HCT116 (cell line): Measurements from ENCODE around the gene PLRG1.

Source experiments
- EGR1 ChIP-seq: IDR thresholded peaks from 2 replicates; pipeline ENCODE4 v1.6.1; 2012; ENCODE audit warnings: low read depth
- ELF1 ChIP-seq: IDR thresholded peaks from 2 replicates; pipeline ENCODE4 v1.6.1; 2012; ENCODE audit warnings: low read depth, borderline replicate concordance
- EZH2 ChIP-seq: fragments of 200-600 bp; sonication (generic); IDR thresholded peaks from 2 replicates; pipeline ENCODE4 v1.6.1; 2017; ENCODE audit warnings: antibody characterized with exemption, mixed run types
- JUND ChIP-seq: IDR thresholded peaks from 2 replicates; pipeline ENCODE4 v1.6.1; 2012
- POLR2AphosphoS5 ChIP-seq: IDR thresholded peaks from 2 replicates; pipeline ENCODE4 v1.6.1; 2011; ENCODE audit warnings: mild to moderate bottlenecking, low read depth, low read length, moderate library complexity
- SIN3A ChIP-seq: IDR thresholded peaks from 2 replicates; pipeline ENCODE4 v1.6.1; 2012; ENCODE audit warnings: low read depth
- SRF ChIP-seq: IDR thresholded peaks from 2 replicates; pipeline ENCODE4 v1.6.1; 2012; ENCODE audit warnings: low read depth
- TCF7L2 ChIP-seq: IDR thresholded peaks from 2 replicates; pipeline ENCODE4 v1.7.0; 2011; ENCODE audit warnings: borderline replicate concordance, inconsistent platforms; ENCODE audit not compliant: insufficient read depth, insufficient read length; ENCODE audit errors: extremely low read depth
- TF ChIP-seq, protein P1 (sequence below), 3 experiments: fragments of 200-600 bp in 1 of 3; sonication (generic) in 1 of 3; IDR thresholded peaks in 2 of 3; conservative IDR thresholded peaks in 1 of 3; 2 replicates each; pipeline ENCODE4 v1.5.1; 2012 to 2017; ENCODE audit warnings: low read depth in 2 of 3, low read length in 2 of 3, antibody characterized with exemption in 1 of 3, borderline replicate concordance in 1 of 3, control low read depth in 1 of 3, mild to moderate bottlenecking in 1 of 3, mixed read lengths in 1 of 3, mixed run types in 1 of 3, moderate library complexity in 1 of 3; ENCODE audit not compliant: insufficient read depth in 1 of 3

DNA sequence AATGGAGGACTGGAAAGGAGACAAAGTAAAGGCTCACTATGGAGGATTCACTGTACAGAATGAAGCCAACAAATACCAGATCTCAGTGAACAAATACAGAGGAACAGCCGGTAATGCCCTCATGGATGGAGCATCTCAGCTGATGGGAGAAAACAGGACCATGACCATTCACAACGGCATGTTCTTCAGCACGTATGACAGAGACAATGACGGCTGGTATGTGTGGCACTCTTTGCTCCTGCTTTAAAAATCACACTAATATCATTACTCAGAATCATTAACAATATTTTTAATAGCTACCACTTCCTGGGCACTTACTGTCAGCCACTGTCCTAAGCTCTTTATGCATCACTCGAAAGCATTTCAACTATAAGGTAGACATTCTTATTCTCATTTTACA lies 19.4 kb upstream of the PLRG1 start:
- TF ChIP-seq, protein P1, sequence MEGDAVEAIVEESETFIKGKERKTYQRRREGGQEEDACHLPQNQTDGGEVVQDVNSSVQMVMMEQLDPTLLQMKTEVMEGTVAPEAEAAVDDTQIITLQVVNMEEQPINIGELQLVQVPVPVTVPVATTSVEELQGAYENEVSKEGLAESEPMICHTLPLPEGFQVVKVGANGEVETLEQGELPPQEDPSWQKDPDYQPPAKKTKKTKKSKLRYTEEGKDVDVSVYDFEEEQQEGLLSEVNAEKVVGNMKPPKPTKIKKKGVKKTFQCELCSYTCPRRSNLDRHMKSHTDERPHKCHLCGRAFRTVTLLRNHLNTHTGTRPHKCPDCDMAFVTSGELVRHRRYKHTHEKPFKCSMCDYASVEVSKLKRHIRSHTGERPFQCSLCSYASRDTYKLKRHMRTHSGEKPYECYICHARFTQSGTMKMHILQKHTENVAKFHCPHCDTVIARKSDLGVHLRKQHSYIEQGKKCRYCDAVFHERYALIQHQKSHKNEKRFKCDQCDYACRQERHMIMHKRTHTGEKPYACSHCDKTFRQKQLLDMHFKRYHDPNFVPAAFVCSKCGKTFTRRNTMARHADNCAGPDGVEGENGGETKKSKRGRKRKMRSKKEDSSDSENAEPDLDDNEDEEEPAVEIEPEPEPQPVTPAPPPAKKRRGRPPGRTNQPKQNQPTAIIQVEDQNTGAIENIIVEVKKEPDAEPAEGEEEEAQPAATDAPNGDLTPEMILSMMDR (IDR thresholded peaks at IDR 0.05 in 2 of 3, conservative IDR thresholded peaks at IDR 0.05 in 1 of 3; ENCODE audit: borderline replicate concordance in 1 of 3, insufficient read depth in 1 of 3, low read depth in 2 of 3, low read length in 2 of 3) = no peak
- no peak for TF ChIP-seq EZH2
- no peak for TF ChIP-seq POLR2AphosphoS5
- TF ChIP-seq TCF7L2 = no peak
- TF ChIP-seq JUND = no peak
- no peak for TF ChIP-seq ELF1
- TF ChIP-seq SRF = no peak
- no peak for TF ChIP-seq SIN3A
- TF ChIP-seq EGR1 = no peak
